ENCODE measurements around the gene CCDC138. TPM values are rescaled to one million over a fixed set of nuclear protein-coding genes. Genes with fewer than 3 reads are reported as not detected.

The CCDC138 gene
- total RNA-seq, 1 experiment from 2014 or later = 14.9 TPM

- no peaks in the 10 kb centered on the region for H3K27me3 Mint-ChIP-seq (ENCODE audit: insufficient read depth, unreplicated experiment)
- no peak for DNase-seq
- H3K27me3 ChIP-seq (replicated peaks; ENCODE audit: control insufficient read depth, insufficient read depth, low read length) = no peaks in the 10 kb centered on the region
- intact Hi-C loops (cut with micrococcal nuclease; ENCODE audit: unreplicated experiment) = no loop called here
- ChIA-PET POLR2A (no interaction called here), CTCF (no interaction called here)
- peaks cover 48% of the 10 kb centered on the region for H3K36me3 Mint-ChIP-seq (ENCODE audit: insufficient read depth, unreplicated experiment)
- H3K4me3 Mint-ChIP-seq (ENCODE audit: unreplicated experiment) = no peak overlapping the region
- no peaks in the 10 kb centered on the region for H3K36me3 ChIP-seq (ENCODE audit: control insufficient read depth, insufficient read depth, low read length)
- H3K9me3 ChIP-seq = 0 out of 2 replicates have a peak, but pooled peaks cover 10% of the 10 kb centered on the region
- peaks cover 25% of the 10 kb centered on the region for H3K9me3 Mint-ChIP-seq (ENCODE audit: unreplicated experiment)
- no peak for TF ChIP-seq CTCF (IDR thresholded peaks at IDR 0.05; ENCODE audit: insufficient read depth in 1 of 2, low read depth in 1 of 2, low read length in 1 of 2, severe bottlenecking in 1 of 2, unreplicated experiment in 1 of 2)
- no TSS peak for BruUV-seq (replicated peaks)
- no peak overlapping the region for H3K4me3 ChIP-seq (ENCODE audit: low read depth, low read length)
- peaks cover 7% of the 10 kb centered on the region for H3K4me1 Mint-ChIP-seq (ENCODE audit: low read depth, unreplicated experiment)
- H3K4me1 ChIP-seq = no peaks in the 10 kb centered on the region
- no peak overlapping the region for H3K27ac Mint-ChIP-seq (ENCODE audit: unreplicated experiment)
Measured at GRCh38 chr2:108805782-108806181, 19.2 kb downstream of the CCDC138 start.

GRCh38 chr2:108806371-108807113 lies 20.0 kb downstream of the CCDC138 start:
- no peak overlapping the region for H3K27ac Mint-ChIP-seq (ENCODE audit: unreplicated experiment)
- BruUV-seq (replicated peaks) = no TSS peak
- no peak for DNase-seq
- intact Hi-C loops (cut with micrococcal nuclease; ENCODE audit: unreplicated experiment) = no loop called here
- H3K4me3 ChIP-seq (ENCODE audit: low read depth, low read length) = no peak overlapping the region
- peaks cover 54% of the 10 kb centered on the region for H3K36me3 Mint-ChIP-seq (ENCODE audit: insufficient read depth, unreplicated experiment)
- H3K27me3 Mint-ChIP-seq (ENCODE audit: insufficient read depth, unreplicated experiment) = no peaks in the 10 kb centered on the region
- ChIA-PET POLR2A (no interaction called here), CTCF (no interaction called here)
- H3K36me3 ChIP-seq (ENCODE audit: control insufficient read depth, insufficient read depth, low read length) = no peaks in the 10 kb centered on the region
- H3K9me3 Mint-ChIP-seq (ENCODE audit: unreplicated experiment) = peaks cover 26% of the 10 kb centered on the region
- H3K4me3 Mint-ChIP-seq (ENCODE audit: unreplicated experiment) = no peak overlapping the region
- H3K27me3 ChIP-seq (replicated peaks; ENCODE audit: control insufficient read depth, insufficient read depth, low read length) = no peaks in the 10 kb centered on the region
- H3K4me1 Mint-ChIP-seq (ENCODE audit: low read depth, unreplicated experiment) = peaks cover 12% of the 10 kb centered on the region
- H3K9me3 ChIP-seq = 0 out of 2 replicates have a peak, but pooled peaks cover 10% of the 10 kb centered on the region
- TF ChIP-seq CTCF (IDR thresholded peaks at IDR 0.05; ENCODE audit: insufficient read depth in 1 of 2, low read depth in 1 of 2, low read length in 1 of 2, severe bottlenecking in 1 of 2, unreplicated experiment in 1 of 2) = no peak
- no peaks in the 10 kb centered on the region for H3K4me1 ChIP-seq

- Mint-ChIP-seq H3K36me3 (ENCODE audit: insufficient read depth, unreplicated experiment) (peaks cover 59% of the 10 kb centered on the region), H3K9me3 (ENCODE audit: unreplicated experiment) (peaks cover 26% of the 10 kb centered on the region), H3K4me1 (ENCODE audit: low read depth, unreplicated experiment) (peaks cover 17% of the 10 kb centered on the region), H3K27me3 (ENCODE audit: insufficient read depth, unreplicated experiment) (no peaks in the 10 kb centered on the region), H3K27ac (ENCODE audit: unreplicated experiment) (no peak overlapping the region), H3K4me3 (ENCODE audit: unreplicated experiment) (no peak overlapping the region)
- intact Hi-C loops (cut with micrococcal nuclease; ENCODE audit: unreplicated experiment) = no loop called here
- 0 out of 2 replicates have a peak, but pooled peaks cover 10% of the 10 kb centered on the region for H3K9me3 ChIP-seq
- no TSS peak for BruUV-seq (replicated peaks)
- H3K36me3 ChIP-seq (ENCODE audit: control insufficient read depth, insufficient read depth, low read length) = no peaks in the 10 kb centered on the region
- no peak for DNase-seq
- ChIA-PET CTCF (no interaction called here), POLR2A (no interaction called here)
- H3K27me3 ChIP-seq (replicated peaks; ENCODE audit: control insufficient read depth, insufficient read depth, low read length) = no peaks in the 10 kb centered on the region
- H3K4me1 ChIP-seq = no peaks in the 10 kb centered on the region
- H3K4me3 ChIP-seq (ENCODE audit: low read depth, low read length) = no peak overlapping the region
- TF ChIP-seq CTCF (IDR thresholded peaks at IDR 0.05; ENCODE audit: insufficient read depth in 1 of 2, low read depth in 1 of 2, low read length in 1 of 2, severe bottlenecking in 1 of 2, unreplicated experiment in 1 of 2) = no peak
Measured at GRCh38 chr2:108809936-108810335, 23.4 kb downstream of the CCDC138 start.
